Stimulated activated CD4-positive, alpha-beta T cell treated with anti-CD3 and anti-CD28 coated beads, Interleukin-1b, Interleukin-23, amount 100 ng/mL, for 1 hour (primary cell): ENCODE results near the gene SEPHS2.
"Not testable (repeated sequence)": the region's sequence is repeated elsewhere in the genome, so short reads cannot be mapped to it uniquely, and the experiment has no call there.

Source experiments
- DNase-seq, 2 donors: peaks; one replicate each; pipeline ENCODE4 v3.0.0-alpha.2; 2020; ENCODE audit warnings: low read depth in 2 of 2

The SEPHS2 gene

GRCh38 chr16:30398661-30399434 is 46.8 kb downstream of the SEPHS2 start:
- DNase-seq, result no peak

DNA sequence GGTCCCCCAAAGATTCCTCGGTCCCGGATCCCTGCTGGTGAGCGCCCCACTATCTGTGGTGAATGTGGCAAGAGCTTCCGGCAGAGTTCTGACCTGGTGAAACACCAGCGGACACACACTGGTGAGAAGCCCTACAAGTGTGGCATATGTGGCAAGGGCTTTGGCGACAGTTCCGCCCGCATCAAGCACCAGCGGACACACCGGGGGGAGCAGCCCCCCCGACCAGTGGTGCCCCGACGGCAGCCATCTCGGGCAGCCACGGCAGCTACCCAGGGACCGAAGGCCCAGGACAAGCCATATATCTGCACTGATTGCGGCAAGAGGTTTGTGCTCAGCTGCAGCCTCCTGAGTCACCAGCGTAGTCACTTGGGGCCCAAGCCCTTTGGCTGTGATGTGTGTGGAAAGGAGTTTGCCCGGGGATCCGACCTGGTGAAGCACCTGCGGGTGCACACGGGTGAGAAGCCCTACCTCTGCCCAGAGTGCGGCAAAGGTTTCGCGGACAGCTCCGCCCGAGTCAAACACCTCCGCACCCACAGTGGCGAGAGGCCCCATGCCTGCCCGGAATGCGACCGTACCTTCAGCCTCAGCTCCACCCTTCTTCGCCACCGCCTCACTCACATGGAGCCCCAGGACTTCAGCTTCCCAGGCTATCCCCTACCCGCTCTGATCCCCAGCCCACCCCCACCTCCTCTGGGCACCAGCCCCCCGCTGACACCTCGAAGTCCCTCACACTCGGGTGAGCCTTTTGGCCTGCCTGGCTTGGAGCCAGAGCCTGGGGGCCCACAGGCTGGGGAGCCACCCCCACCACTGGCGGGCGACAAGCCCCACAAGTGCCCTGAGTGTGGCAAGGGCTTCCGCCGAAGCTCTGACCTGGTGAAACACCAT is 47.7 kb downstream of the SEPHS2 start:
- DNase-seq, result no peak

DNA sequence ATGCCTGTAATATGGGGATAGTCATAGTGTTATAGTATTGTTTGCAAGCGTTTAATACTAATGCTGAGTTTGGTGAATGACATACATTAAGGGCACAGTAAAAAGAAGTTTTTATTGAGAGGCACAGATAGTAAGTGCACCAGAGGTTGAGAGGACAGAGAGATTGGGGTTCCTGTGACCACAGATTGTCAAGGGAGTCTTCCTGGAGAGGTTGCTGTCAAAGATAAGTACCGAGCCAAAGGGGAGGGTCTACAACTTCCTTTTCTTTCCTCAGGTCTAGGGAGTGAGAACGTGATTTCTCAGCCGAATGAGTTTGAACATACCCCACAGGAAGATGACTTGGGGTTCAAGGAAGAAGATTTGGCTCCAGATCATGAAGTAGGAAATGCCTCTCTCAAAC is 48.6 kb downstream of the SEPHS2 start:
- DNase-seq, result no peak

- not testable (repeated sequence) for DNase-seq
Measured at GRCh38 chr16:30396627-30397026, 49.0 kb downstream of the SEPHS2 start.

DNA sequence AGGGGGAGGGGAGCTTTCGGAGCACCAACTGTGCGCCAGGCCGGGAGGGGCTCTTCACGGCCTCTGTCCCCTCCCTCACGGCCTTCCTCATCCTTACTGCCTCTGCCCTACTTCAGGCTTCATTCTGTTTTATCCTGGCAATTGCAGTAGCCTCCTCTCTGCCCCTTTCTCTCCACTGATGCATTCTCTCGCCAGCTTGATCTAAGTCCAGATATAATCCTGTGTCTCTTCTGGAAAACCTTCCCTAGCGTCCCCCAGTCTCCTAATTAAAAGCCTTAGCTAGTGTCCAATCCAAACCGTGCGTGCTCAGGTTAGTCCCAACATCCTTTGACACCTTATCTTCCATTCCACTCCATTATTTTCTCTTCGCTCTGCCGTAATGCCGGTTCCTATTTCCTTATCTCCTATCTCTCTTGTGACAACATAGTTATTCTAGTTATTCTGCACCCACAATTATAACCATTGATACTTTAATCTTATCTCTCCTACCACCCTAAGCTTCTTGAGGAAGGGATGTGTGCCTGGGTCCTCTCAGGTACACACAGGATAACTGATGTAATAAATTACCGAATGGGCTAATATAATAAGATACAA is 49.6 kb downstream of the SEPHS2 start:
- no peak for DNase-seq

DNA sequence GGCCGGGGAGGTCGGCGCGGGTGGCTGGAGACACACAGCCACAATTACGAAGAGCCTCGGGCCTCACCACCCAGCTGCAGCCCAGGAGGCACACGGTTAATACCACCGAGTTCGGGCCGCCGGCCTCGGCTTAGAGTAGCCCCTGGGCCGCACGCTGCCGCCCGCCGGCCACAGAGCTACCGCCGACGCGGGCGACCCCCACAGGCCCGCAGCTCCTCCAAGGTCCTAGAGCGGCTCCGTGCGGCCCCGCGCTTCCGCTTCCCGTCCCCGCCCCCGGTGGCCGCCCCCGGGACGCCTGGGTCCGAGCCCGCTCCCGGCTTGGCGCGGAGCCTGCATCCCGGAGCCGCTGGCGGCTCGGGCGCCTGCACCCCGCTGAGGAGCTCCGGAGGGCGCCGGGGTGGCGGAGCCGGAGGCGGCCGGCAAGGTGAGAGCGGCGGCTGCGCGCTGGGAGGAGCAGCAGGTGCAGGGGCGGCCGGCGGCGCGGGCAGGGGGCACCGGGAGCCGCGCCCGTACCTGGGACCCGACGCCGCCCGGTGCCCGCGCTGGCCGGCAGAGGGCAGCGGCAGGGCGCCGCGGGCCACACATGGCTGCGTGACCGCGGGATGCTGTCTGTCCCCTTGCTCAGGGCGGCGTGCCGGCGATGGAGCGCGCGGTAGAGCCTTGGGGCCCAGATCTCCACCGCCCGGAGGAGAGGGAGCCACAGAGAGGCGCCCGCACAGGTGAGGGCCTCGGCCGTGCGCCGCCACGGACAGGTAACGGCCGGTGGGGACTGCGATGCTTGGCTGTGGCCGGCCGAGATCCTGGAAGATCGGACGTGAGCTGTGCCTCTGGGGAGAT is 50.3 kb downstream of the SEPHS2 start, which contains the start of gene ZNF48:
TSS of gene ZNF48 (plus strand) at position 266 of the 837 bp plus-strand sequence. CDS start at position 641, 375 bp downstream.
- DNase-seq, result peak in 1 of 2 donors; percentile 34

- no peak for DNase-seq
Measured at GRCh38 chr16:30394592-30395154, 51.0 kb downstream of the SEPHS2 start.
